ENCODE results near the gene SLC9A7. TPM values are rescaled to one million over a fixed set of nuclear protein-coding genes. Genes with fewer than 3 reads are reported as not detected.

Gene SLC9A7
- total RNA-seq, 1 donor from 2014 or later = 7.9 TPM

- Histone ChIP-seq H3K27me3 (ENCODE audit: low read depth) (no peaks in the 10 kb centered on the region), H3K27ac (no peak overlapping the region), H3K4me1 (no peaks in the 10 kb centered on the region), H3K9me3 (no peaks in the 10 kb centered on the region), H3K4me3 (no peak overlapping the region), H3K36me3 (no peaks in the 10 kb centered on the region)
- ATAC-seq = no peak
- TF ChIP-seq CTCF (IDR thresholded peaks at IDR 0.05) = no peak
- intact Hi-C loops (cut with DNase I) = no loop called here
- DNase-seq = no peak
Measured at GRCh38 chrX:46687619-46688018, 71.3 kb downstream of the SLC9A7 start.

- peak; percentile 72 to 73 for ATAC-seq
- TF ChIP-seq CTCF (IDR thresholded peaks at IDR 0.05) = peak; percentile 63
- H3K9me3 ChIP-seq = no peaks in the 10 kb centered on the region
- no peak overlapping the region for H3K27ac ChIP-seq
- H3K36me3 ChIP-seq = no peaks in the 10 kb centered on the region
- intact Hi-C loops (cut with DNase I) = no loop called here
- no peak overlapping the region for H3K4me3 ChIP-seq
- H3K4me1 ChIP-seq = no peaks in the 10 kb centered on the region
- DNase-seq = no peak
- no peaks in the 10 kb centered on the region for H3K27me3 ChIP-seq (ENCODE audit: low read depth)
Measured at GRCh38 chrX:46686003-46686645, 72.8 kb downstream of the SLC9A7 start.

DNA sequence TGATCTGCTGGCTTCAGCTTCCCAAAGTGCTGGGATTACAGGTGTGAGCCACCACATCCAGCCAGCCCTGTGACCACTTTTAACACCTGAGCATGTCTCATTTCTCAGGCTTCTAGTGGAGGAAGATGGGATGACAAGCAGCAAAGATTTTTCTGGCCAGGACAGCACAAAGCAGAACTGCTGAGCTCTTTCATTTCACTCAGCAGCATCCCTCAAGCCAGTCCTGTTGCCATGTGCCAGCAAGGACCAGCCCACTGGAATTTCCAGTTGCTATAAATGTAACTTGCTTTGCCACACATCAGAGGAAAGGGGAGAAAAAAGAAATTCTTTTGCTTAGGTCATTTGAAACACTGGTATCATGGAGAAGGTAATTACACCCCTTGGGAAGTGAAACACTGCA, 75.9 kb downstream of the SLC9A7 start:
- TF ChIP-seq CTCF (IDR thresholded peaks at IDR 0.05) = no peak
- DNase-seq = no peak
- no peak for ATAC-seq
- H3K4me1 ChIP-seq = no peaks in the 10 kb centered on the region
- intact Hi-C loops (cut with DNase I) = no loop called here
- no peaks in the 10 kb centered on the region for H3K27me3 ChIP-seq (ENCODE audit: low read depth)
- H3K4me3 ChIP-seq = no peak overlapping the region
- no peaks in the 10 kb centered on the region for H3K9me3 ChIP-seq
- H3K27ac ChIP-seq = no peak overlapping the region
- no peaks in the 10 kb centered on the region for H3K36me3 ChIP-seq

GRCh38 chrX:46681849-46682248, 77.1 kb downstream of the SLC9A7 start:
- Histone ChIP-seq H3K36me3 (no peaks in the 10 kb centered on the region), H3K4me1 (no peaks in the 10 kb centered on the region), H3K27me3 (ENCODE audit: low read depth) (no peaks in the 10 kb centered on the region), H3K4me3 (no peak overlapping the region), H3K9me3 (no peaks in the 10 kb centered on the region), H3K27ac (no peak overlapping the region)
- DNase-seq (no peak), ATAC-seq (no peak)
- intact Hi-C loops (cut with DNase I) = no loop called here
- no peak for TF ChIP-seq CTCF (IDR thresholded peaks at IDR 0.05)

DNA sequence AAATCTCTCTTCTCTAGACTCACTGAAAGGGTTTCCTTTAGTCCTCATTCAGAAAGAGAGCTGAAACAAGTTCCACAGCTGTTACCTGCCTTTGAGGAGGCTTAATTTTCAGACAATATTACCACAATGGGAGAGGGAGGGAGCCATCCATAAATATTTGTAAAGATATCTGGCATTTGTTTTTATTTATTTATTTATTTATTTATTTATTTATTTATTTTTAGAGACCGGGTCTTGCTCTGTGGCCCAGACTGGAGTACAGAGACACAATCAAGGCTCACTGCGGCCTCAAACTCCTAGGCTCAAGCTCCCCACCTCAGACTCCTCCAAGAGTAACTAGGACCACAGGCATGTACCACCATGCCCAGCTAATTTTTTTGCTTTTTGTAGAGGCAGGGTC, 80.7 kb downstream of the SLC9A7 start:
- DNase-seq (no peak), ATAC-seq (no peak)
- intact Hi-C loops (cut with DNase I) = no loop called here
- H3K27me3 ChIP-seq (ENCODE audit: low read depth) = no peaks in the 10 kb centered on the region
- H3K4me3 ChIP-seq = no peak overlapping the region
- no peaks in the 10 kb centered on the region for H3K36me3 ChIP-seq
- H3K9me3 ChIP-seq = no peaks in the 10 kb centered on the region
- TF ChIP-seq CTCF (IDR thresholded peaks at IDR 0.05) = no peak
- H3K27ac ChIP-seq = no peak overlapping the region
- no peaks in the 10 kb centered on the region for H3K4me1 ChIP-seq
